ENCODE data around the gene SDC3.

Gene SDC3

DNA sequence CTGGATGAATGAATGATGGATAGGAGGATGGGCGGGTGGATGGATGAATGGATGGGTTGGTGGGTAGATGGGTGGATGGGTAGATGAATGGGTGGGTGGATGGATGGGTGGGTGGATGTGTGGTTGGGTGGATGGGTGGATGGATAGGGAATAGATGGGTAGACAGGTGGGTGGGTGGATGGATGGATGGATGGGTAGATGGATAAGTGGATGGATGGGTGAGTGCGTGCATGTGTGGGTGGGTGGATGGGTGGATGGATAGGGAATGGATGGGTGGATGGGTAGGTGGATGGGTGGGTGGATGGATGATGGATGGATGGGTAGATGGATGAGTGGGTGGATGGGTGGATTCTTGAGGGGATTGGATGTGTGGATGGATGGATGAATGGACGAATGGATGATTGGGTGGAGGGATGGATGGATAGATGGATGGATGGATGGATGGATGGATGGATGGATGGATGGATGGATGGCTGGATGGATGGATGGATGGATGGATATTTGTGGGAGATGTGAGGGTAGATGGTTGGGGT, 68.7 kb downstream of the SDC3 start:
- Histone ChIP-seq H3K9ac (ENCODE audit: low read depth, low read length) (no peak overlapping the region), H3K9me3 (ENCODE audit: control insufficient read depth, insufficient read depth, low read length) (no peaks in the 10 kb centered on the region), H3K4me1 (ENCODE audit: insufficient read depth, low read length) (peaks cover 32% of the 10 kb centered on the region), H3K36me3 (ENCODE audit: insufficient read depth, low read length) (no peaks in the 10 kb centered on the region)

DNA sequence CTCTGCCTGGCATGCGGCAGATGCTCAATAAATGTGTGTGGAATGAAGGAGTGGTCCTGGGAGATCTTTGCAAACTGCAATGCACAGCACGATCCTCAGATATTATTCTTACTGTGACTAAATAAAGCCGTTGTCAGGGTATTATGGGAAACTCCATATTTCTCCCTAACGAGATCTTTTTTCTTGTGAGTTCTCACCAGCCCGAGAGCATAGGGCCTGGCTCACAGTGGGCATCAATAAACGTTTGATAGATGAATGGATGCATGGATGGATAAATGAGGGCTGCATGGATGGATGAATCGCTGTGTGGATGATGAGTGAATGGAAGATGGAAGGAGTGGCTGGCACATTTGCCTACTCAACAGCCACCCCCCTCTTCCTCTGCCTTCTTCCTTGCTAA, 69.6 kb downstream of the SDC3 start:
- Histone ChIP-seq H3K9ac (ENCODE audit: low read depth, low read length) (no peak overlapping the region), H3K36me3 (ENCODE audit: insufficient read depth, low read length) (no peaks in the 10 kb centered on the region), H3K9me3 (ENCODE audit: control insufficient read depth, insufficient read depth, low read length) (no peaks in the 10 kb centered on the region), H3K4me1 (ENCODE audit: insufficient read depth, low read length) (peaks cover 24% of the 10 kb centered on the region)

DNA sequence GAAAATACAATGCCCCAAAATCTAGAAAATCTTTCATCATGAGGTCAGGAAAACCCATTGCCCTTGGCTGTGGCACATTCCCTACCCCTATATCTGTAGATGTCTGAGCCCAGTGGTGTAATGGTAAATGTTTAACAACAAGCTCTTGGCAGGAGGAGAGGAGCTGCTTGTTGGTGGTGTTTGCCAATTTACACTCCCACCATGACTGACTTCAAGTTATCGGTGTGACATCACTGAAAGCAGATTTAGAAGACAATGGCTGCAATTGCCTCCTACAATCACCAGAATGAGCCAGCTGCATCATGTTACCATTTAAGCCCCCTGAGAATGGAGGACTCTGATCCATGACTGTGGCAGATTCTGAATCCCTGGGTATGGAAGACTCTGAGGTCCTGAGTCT, 70.9 kb downstream of the SDC3 start:
- H3K9me3 ChIP-seq (ENCODE audit: control insufficient read depth, insufficient read depth, low read length): no peaks in the 10 kb centered on the region
- no peaks in the 10 kb centered on the region for H3K36me3 ChIP-seq (ENCODE audit: insufficient read depth, low read length)
- peaks cover 21% of the 10 kb centered on the region for H3K4me1 ChIP-seq (ENCODE audit: insufficient read depth, low read length)
- no peak overlapping the region for H3K9ac ChIP-seq (ENCODE audit: low read depth, low read length)

DNA sequence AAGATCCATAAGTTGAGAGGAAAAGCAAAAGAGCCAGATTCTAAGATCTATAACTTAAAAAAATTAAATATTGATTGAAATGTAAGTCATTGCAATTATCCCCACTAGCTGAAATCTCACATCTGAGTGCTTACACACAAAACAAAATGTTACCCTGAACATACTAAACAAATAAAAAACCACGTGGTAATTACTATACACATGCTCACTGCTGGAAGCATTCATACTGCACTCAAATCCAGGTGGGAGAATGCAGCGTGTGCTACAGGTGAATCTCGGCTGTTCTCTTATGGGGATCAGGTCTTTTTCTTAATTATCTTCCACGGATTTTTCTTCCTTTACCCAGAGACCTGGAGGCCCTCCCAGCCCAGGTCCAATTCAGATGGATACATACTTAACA, 74.3 kb downstream of the SDC3 start:
- Histone ChIP-seq H3K9ac (ENCODE audit: low read depth, low read length) (no peak overlapping the region), H3K4me1 (ENCODE audit: insufficient read depth, low read length) (peaks cover 7% of the 10 kb centered on the region), H3K36me3 (ENCODE audit: insufficient read depth, low read length) (no peaks in the 10 kb centered on the region), H3K9me3 (ENCODE audit: control insufficient read depth, insufficient read depth, low read length) (no peaks in the 10 kb centered on the region)

DNA sequence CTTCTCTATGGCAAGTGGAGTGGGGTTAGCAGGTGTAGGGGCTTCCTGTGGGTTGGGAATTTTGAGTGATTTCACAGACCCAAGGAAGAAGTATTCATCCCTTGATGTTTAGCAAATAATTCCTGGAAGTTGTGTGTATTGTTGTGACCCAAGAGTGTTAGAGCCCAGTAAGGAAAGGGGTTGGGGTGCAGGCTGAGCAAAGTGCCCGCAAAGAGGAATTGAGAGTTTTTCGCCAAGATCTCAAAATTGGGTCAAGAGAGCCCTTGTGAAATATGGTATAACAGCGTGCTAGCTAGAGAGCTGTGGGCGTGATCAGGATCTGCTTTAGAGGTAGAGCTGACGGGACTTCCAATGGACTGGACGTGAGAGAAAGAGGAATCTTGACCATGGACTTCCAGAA, 78.0 kb downstream of the SDC3 start:
- H3K36me3 ChIP-seq (ENCODE audit: insufficient read depth, low read length): no peaks in the 10 kb centered on the region
- H3K9ac ChIP-seq (ENCODE audit: low read depth, low read length): no peak overlapping the region
- H3K4me1 ChIP-seq (ENCODE audit: insufficient read depth, low read length): no peaks in the 10 kb centered on the region
- H3K9me3 ChIP-seq (ENCODE audit: control insufficient read depth, insufficient read depth, low read length): no peaks in the 10 kb centered on the region

DNA sequence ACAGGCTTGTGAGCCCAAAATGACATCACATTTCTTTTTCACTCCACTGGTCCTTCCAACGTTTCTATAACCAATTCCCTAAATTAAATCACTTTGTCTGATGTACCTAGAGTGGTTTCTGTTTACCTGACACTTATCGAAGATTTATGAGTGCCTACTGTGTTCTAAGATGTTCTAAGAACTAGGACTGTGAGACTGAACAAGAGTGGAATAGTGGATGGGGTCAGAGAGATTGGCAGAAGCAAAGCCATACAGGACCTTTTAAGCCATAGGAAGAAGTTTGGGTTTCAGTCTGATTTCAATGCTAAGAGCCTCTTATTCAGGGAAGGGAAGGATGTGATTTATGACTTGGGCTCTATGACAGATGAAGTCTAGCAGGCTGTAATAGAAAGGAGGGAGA, 78.7 kb downstream of the SDC3 start:
- H3K9me3 ChIP-seq (ENCODE audit: control insufficient read depth, insufficient read depth, low read length): no peaks in the 10 kb centered on the region
- no peaks in the 10 kb centered on the region for H3K36me3 ChIP-seq (ENCODE audit: insufficient read depth, low read length)
- no peak overlapping the region for H3K9ac ChIP-seq (ENCODE audit: low read depth, low read length)
- peaks cover 6% of the 10 kb centered on the region; the same call in 1 of the 2 replicates for H3K4me1 ChIP-seq (ENCODE audit: insufficient read depth, low read length)

DNA sequence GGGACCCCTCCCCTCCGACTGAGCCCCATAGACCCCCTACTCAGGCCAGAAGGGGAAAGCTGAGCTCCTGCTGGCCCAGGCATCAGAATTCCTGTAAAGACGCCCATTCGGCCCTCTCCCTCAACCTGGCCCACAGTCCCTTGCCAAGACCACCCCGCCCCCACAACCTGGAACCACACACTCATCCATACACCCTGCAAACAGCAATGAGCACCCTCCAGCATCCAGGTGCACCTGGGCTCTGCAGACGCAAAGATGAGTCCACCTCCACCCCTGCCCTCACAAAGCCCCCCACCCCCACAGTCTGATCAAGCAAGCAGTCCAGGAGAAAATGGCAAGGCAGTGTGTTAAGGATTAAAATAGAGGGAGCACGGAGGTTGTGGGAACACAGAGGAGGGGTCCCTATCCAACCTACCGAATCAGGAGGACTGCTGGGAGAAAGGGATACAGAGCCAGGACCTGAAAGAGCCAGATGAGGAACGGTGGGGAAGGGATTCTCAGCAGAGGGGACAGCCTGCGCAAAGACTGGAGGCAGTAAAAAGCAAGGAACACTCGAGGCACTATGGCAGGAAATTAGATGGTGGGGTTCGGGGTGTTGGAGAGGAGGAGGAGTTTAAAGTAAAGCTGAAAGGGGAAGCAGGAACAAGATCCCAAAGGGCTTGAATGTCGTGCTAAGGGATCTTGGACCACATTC, 83.7 kb downstream of the SDC3 start:
- Histone ChIP-seq H3K9ac (ENCODE audit: low read depth, low read length) (peak overlapping the region; percentile 6; the same call in 1 of the 2 replicates), H3K4me1 (ENCODE audit: insufficient read depth, low read length) (peaks cover 15% of the 10 kb centered on the region; the same call in 1 of the 2 replicates), H3K36me3 (ENCODE audit: insufficient read depth, low read length) (no peaks in the 10 kb centered on the region), H3K9me3 (ENCODE audit: control insufficient read depth, insufficient read depth, low read length) (no peaks in the 10 kb centered on the region)

DNA sequence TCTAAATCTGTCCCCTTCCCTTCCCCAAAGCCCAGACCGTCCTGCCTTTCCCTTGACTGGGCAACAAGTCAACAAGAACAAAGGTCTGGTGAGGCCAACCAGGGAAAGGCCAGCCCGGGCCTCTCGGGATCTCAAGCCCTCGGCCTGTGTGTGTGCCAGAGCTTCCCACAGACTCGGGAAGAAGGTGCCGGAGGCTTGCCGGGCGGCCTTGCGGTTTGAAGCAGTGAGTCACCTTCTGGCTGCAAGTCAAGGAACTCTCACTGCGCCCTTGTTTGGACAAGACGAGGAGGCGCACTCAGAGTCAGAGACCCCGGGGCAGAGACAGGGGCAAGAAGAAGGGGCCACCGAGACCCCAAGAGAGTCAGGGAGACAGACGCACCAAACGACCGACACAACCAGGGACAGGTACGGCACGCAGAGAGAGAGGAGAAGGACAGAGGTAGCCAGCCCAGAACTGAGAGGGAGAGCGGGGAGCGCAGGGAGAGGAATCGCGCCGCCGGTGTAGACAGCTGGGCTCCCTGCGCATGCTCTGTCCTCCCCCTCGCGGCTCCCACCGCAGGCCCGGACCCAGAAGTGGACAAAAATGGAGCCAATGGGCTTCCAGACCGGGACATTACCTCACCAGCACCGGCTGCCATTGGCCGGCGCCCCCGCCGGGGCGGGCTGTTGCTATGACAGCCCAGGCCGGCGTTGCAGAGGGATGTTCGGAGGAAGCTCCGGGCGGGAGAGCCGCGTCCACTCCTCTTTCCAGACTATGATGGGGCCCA, 84.4 kb downstream of the SDC3 start:
- H3K4me1 ChIP-seq (ENCODE audit: insufficient read depth, low read length): peaks cover 15% of the 10 kb centered on the region; the same call in 1 of the 2 replicates
- no peaks in the 10 kb centered on the region for H3K36me3 ChIP-seq (ENCODE audit: insufficient read depth, low read length)
- peak overlapping the region; percentile 56 for H3K9ac ChIP-seq (ENCODE audit: low read depth, low read length)
- no peaks in the 10 kb centered on the region for H3K9me3 ChIP-seq (ENCODE audit: control insufficient read depth, insufficient read depth, low read length)

DNA sequence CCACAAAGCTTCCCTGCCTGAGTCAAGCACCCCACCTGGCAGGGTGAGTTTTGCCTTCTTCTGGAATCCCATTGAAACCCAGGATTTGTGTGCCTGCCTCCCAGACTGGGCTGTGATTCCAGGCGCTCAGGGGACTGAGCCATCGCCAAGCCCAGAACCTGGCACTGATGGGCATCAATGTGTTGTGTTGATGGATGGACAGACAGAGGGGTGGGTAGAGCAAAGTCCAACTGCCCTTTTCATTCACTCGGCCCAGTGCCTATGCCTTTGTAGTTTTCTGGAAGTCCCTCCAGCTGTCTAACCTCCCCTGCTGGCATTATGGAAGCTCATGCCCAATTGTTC, 85.0 kb downstream of the SDC3 start:
- Histone ChIP-seq H3K9me3 (ENCODE audit: control insufficient read depth, insufficient read depth, low read length) (no peaks in the 10 kb centered on the region), H3K9ac (ENCODE audit: low read depth, low read length) (peak overlapping the region; percentile 56), H3K36me3 (ENCODE audit: insufficient read depth, low read length) (no peaks in the 10 kb centered on the region), H3K4me1 (ENCODE audit: insufficient read depth, low read length) (peaks cover 21% of the 10 kb centered on the region)

DNA sequence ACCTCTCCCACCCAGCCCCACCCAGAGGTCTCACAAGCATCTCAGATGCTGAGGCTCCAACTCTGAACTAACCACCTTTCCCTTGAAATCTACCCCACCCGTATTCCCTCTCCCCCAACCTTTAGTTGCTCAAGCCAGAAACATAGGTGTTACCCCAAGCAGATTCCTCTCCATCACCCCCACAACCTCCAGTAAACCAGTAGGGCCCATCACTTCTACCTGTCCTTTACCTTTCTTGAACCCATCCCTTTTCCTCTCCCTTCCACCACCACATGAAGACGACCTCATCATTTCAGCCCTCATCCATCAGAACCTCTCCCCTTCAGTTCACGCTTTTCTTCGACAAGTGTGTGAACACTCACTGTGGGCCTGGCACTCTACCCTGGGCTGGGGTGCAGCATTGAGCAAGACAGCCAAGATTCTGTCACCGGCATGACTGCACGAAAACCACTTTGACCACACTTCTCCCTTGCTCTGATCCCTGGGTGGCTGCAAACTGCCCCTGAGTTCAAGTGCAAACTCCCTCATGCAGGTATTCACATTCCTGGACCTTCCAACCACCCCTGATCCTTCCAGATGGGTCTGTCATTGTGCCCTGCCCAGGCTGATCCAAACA, 85.5 kb downstream of the SDC3 start:
- H3K4me1 ChIP-seq (ENCODE audit: insufficient read depth, low read length): peaks cover 26% of the 10 kb centered on the region

DNA sequence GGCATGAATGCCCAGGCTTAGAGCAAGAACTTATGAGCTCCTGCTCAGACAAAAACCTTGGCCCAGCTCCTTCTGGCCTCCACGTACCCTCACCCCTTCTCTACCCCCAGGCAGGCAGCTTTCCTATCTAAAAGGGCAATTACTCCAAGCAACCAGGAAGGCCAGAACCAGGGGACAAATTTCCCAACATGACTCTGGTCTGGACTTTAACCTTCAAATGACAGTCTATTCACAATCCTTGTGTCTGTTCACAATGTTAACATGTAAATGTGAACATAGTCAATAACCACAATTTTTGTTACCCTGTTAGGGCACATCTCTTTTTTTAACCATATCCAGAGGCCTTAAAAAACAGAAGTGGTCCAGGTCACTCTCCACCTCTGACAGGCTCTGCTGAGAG, 86.6 kb downstream of the SDC3 start:
- H3K9ac ChIP-seq (ENCODE audit: low read depth, low read length): no peak overlapping the region

More for the DNA sequence above, 85.5 kb downstream of the SDC3 start:
- H3K9ac ChIP-seq (ENCODE audit: low read depth, low read length): no peak overlapping the region
- no peaks in the 10 kb centered on the region for H3K9me3 ChIP-seq (ENCODE audit: control insufficient read depth, insufficient read depth, low read length)
- no peaks in the 10 kb centered on the region for H3K36me3 ChIP-seq (ENCODE audit: insufficient read depth, low read length)

DNA sequence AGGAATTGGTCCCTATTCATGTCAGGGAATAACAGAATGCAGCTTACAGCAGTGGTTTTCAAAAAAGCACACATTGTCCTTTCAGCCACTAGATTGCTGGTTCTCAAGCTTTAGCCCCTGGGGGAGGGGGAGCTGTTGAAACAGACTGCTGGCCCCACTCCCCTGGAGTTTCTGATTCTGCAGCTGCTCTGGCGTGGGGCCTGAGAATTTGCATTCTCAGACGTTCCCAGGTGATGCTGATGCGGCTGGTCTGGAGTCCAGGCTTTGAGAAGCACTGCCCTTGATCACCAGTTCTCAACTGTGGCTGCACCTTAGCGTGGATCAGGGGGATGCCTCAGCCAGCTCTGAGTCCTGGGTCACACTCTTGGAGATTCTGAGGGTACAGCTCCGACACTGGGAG, 88.3 kb downstream of the SDC3 start:
- H3K36me3 ChIP-seq (ENCODE audit: insufficient read depth, low read length): no peaks in the 10 kb centered on the region
- no peak overlapping the region for H3K9ac ChIP-seq (ENCODE audit: low read depth, low read length)
- no peaks in the 10 kb centered on the region for H3K9me3 ChIP-seq (ENCODE audit: control insufficient read depth, insufficient read depth, low read length)
- H3K4me1 ChIP-seq (ENCODE audit: insufficient read depth, low read length): peaks cover 39% of the 10 kb centered on the region

More for the DNA sequence above, 86.6 kb downstream of the SDC3 start:
- Histone ChIP-seq H3K9me3 (ENCODE audit: control insufficient read depth, insufficient read depth, low read length) (no peaks in the 10 kb centered on the region), H3K36me3 (ENCODE audit: insufficient read depth, low read length) (no peaks in the 10 kb centered on the region), H3K4me1 (ENCODE audit: insufficient read depth, low read length) (peaks cover 34% of the 10 kb centered on the region)
